HG03135 (cell line): ENCODE results near the gene VSIG4.

Source experiments
- ATAC-seq: cut with Tn5 transposase; IDR thresholded peaks from one replicate; pipeline ENCODE4 v1.9.1; 2021; ENCODE audit warnings: mild to moderate bottlenecking, moderate library complexity; ENCODE audit not compliant: unreplicated experiment

VSIG4 gene

DNA sequence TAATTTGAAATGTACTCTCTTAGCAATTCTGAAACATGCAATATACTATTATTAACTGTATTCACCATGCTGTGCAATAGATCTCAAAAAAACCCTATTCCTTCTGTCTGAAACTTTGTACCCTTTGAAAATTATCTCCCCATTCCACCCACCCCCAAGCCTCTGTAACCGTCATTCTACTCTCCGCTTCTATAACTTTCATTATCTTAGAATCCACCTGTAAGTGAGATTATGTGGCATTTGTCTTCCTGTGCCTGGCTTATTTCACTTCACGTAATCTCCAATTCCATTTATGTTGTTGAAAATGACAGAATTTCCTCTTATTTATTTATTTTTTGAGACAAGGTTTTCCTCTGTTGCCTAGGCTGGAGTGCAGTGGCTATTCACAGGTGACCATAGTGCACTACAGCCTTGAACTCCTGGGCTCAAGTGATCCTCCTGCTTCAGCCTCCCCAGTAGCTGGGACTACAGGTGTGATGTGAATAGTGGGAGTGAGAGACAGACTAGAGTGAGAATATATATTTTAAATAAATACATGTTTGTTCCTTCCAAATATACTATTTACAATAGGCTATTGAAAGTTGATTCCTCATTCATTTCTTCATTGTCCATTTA is 30.5 kb downstream of the VSIG4 start:
- no peak for ATAC-seq

DNA sequence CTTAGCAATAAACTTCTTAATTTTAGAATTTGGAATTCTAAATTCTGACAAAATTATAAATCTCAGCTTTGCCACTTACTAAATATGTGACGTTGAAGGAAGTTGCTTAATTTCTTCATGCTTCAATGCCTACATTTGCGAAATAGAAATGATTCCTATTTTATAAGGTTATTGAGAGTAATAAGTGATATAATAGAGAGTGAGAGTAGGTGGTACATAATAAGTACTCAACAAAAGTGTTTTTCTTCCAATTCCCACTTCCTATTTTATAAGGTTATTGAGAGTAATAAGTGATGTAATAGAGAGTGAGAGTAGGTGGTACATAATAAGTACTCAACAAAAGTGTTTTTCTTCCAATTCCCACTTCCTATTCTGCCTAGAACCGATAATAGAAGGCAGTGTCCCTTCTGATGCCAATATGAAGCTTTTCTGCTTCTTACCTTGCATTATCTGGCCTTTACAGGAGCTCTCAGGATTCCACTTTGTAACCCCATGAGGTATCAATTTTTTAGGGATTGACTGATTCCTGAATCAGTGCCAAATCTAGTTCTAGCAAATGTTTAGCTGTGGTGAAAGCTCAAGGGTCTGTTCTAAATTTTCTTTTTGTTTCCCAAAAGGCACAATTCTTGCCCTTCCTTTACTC is 31.4 kb downstream of the VSIG4 start:
- ATAC-seq: no peak

DNA sequence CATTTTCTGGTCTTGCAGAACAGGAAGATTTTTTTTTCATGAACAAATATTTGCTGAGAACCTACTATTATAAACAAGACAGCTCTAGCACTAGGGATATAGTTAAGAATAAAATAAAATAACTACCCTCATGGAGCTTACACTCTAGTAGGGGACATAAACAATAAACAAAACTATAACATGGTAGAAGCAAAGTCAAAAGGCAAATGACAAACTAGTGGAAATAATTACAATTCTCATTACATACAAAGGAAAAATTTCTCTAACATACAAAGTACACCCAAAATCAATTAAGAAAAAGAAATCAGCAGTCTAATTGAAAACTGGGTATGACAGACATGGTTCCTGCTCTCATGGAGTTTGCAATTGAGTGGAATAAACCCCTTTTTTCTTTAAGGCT is 32.0 kb downstream of the VSIG4 start:
- ATAC-seq: no peak

DNA sequence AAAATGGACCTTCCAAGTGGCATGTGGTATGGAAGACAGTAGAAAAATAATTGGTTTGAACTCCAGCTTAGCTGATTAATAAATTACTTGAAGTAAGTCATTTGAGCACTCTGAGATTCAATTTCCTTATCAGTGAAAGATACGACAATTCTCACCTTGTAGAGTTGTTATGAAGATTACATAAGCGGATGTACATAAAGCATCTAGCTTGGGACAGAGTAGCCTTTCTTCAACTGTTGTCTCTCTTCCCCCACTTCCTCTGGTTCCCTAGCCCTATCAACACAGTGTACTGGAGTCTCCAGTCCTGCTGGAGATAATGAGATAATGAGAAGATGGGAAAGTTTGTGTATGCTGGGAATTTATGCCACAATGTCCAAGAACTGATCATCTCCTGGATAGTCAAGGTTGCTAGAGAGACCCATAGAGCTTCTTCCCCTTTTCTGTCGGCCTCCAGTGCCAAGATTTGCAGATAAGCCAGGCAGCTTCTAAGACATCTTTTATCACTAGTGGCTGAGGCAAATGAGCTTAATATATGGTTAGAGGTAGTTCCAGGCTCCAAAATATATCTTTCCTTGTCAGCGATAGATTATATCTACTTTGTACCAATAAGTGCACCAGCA is 33.9 kb downstream of the VSIG4 start:
- no peak for ATAC-seq

DNA sequence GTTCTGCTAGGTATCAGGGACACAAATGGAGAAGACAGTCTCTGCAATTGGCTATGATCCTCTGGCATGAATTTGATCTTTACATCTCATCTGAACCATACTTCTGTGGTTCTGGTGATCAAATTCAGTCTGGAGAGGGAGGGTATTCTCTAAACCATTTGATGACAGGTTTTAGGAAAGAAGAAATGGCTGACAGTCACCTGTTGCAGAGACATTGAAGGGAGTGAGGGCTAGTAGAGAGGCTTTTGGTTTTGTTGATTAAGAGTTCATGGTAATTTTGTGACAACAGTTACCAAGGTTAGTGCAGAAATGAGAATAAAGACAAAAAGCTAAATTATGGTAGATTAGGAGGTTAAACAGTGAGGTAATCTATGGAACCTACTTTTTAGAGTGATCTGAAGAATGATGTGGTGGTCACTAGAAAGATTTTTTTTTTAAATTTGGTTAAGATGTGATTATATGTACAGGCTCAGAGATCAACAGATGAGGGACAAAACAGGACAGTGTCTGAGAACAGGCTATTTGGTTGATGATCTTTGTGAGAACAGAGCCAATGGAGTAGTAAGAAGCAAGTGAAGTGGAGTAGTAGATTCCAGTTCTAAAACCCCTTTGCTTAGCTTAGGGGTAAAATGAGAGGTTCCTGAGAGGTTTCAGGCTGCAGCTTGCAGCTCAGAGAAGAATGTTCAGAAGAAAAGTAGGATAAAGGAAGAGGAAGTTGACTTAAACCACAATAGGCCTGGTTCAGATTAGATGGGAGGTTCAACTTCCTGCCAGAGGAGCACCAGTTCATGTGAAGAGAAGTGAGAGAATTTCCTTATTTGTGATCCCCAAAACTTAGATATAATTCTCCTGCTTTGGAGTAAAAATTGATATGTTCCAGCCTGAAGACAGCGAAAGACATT is 34.7 kb downstream of the VSIG4 start:
- no peak for ATAC-seq

DNA sequence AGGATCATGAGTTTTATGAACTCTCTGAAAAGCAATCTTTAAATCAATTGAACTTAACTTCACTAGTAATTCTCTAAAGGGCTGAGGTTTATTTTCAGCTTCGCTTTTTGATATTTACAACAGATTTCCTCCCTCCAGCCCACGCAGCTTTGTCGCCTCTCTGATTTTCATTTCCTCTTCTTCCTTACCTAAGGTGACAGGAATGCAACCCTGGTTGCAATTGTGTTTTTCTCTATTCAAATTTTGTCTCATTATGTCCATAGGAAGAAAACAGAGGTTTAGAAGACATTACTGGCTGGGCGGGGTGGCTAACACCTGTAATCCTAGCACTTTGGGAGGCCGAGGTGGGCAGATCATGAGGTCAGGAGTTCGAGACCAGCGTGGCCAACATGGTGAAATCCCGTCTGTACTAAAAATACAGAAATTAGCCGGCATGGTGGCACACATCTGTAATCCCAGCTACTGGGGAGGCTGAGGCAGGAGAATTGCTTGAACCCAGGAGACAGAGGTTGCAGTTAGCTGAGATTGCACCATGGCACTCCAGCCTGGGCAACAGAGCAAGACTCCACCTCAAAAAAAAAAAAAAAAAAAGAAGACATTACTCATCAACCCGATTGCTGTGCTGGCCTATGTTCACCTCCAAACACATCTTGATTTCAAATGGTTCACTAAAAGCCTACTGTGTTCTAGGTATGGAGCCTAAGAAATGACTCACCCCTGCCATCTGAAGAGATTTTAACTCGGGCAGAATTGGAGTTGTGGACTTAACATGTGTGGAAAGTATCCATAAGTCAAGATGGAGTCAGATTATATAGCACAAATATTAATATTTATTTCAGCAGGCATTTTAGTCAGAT is 36.8 kb downstream of the VSIG4 start:
- ATAC-seq: peak; percentile 50

DNA sequence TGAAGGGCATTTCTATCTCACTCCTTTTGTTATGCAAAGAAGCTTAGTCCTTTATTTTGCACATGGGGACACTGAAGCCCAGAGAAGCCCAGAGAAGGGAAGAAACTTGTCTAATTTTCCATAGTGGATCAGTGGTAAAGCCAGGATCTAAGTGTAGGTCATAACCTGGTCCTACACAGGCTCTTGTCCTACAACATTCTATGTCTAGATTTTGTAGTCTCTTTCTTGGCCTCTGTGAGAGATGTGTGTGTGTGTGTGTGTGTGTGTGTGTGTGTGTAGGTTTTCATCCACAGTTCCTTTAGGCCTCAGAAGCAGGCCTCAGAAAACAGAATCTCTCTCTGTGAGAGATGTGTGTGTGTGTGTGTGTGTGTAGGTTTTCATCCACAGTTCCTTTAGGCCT is 38.3 kb downstream of the VSIG4 start:
- no peak for ATAC-seq

DNA sequence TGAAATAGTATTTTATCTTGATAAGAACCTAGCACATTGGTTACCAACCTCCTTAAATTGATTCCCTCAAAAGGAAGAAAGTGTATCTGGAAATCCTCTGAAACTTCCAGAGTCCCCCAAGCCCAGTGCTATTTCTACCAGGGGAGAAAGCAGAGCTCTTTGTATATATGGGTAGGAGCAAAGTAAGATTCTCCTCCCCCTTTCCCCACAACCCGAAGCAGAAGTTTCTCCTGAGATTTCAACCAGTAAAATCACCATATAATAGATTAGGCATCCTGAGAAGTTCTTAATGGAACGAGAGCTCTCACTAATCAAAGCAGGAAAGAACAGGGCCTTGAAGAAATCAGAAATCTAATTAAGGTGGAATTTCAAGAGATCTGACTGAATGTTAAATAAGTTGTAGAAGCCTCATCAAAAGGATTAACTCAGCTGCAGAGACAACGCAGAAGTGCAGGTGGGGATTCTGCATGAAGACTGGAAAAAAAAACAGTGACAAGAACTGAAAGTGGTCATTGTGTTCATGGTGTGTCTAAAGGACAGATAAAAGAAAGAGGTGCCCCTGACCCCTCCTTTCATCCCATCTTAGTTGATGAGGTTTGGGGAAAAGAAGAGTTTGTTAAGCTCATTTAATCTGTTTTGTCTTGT is 39.1 kb downstream of the VSIG4 start:
- no peak for ATAC-seq

DNA sequence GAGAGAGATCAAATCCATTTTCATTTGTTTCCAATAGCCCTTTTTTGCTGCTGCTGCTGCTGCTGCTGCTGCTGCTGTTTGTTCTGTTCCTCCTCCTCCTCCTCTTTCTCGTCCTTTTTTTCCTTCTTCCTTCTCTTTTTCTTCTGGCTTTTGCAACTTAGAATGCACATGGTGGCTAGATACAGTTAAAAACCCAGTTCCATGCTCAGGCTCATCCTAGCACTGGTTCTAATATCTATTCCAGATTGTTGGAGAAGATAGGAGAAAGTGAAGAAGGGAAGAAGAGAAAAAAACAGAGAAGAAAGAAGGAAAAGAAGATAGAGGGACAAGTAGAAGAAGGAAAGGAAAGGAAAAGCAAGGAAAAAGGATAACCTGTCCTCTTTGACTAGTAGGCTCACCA is 39.7 kb downstream of the VSIG4 start:
- ATAC-seq: no peak

DNA sequence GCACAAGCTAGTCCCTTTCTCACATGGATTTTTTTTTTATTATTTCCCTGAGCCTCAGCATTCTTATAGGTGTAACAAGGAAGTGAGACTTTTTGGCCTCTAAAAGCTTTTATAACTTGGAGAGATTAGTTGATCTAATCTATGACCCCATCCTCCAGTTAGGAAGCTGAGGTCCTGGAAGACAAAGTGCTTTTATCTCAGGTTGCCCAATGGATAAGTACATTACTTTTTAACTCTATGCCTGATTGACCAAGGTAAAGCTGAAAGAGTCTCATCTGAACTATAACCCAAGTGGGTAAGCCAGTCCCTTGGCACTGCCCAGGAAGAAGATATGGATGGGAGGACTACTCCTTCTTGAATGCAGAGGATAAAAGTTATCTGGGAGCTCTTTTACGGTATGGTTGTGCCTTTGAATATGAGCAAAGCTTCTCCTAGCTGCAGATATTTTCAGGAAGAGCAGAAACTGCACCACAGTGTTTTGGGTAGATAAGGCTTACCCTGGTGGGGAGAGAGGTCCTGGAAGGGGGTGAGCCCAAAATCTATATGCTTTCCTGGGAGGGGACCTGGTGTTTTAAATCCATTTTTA is 40.2 kb downstream of the VSIG4 start:
- ATAC-seq: no peak

DNA sequence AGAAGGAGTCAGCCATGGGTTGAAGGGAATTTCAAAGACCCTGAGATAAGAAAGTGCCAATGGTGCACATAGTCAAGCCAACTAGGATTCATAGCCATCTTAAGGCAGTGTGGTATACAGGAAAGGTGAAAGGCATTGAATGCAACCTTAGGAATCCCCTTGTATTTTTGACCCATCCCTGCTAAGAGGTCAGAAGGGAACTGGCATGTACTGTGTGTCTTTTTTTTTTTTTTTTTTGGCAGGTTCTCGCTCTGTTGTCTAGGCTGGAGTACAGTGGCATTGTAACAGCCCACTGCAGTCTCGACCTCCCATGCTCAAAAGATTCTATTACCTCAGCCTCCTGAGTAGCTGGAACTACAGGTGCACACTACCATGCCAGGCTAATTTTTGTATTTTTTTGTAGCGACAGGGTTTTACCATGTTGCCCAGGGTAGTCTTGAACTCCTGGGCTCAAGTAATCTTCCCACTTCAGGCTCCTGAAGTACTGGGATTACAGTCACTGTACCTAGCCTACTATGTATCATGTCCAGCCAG is 40.8 kb downstream of the VSIG4 start:
- no peak for ATAC-seq

DNA sequence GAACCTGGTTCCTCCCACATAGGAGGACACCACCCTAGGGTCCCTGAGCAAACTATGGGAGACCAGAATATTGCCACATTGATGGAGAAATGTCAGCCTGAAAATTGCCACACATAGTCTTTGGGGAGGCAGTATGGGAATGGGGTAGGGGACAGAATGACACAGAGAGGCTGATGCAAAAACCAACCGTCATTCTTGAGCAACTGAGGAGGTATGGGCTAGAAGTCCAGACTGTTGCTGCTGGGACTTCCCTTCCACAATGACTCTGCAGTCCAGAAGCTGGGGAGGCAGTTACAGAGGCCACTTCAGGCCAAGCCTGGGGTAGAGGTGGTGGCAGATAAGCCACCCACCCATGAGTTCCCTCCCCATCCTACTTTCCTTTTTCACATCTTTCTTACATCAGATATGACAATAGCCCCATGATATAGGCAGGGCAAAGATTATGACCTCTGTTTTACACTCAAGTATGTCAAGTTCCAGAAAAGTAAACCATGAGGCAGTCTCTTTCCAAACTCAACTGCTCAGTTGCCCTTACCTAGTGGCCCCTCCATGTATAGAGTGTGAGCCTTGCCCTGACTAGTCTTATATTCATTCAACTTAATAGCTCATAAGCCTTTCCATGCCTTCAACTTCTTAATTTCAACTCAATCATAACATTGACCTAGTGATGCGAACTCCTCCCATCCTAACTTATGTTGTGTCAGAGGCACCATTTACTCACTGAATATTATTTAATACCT is 41.7 kb downstream of the VSIG4 start:
- no peak for ATAC-seq

DNA sequence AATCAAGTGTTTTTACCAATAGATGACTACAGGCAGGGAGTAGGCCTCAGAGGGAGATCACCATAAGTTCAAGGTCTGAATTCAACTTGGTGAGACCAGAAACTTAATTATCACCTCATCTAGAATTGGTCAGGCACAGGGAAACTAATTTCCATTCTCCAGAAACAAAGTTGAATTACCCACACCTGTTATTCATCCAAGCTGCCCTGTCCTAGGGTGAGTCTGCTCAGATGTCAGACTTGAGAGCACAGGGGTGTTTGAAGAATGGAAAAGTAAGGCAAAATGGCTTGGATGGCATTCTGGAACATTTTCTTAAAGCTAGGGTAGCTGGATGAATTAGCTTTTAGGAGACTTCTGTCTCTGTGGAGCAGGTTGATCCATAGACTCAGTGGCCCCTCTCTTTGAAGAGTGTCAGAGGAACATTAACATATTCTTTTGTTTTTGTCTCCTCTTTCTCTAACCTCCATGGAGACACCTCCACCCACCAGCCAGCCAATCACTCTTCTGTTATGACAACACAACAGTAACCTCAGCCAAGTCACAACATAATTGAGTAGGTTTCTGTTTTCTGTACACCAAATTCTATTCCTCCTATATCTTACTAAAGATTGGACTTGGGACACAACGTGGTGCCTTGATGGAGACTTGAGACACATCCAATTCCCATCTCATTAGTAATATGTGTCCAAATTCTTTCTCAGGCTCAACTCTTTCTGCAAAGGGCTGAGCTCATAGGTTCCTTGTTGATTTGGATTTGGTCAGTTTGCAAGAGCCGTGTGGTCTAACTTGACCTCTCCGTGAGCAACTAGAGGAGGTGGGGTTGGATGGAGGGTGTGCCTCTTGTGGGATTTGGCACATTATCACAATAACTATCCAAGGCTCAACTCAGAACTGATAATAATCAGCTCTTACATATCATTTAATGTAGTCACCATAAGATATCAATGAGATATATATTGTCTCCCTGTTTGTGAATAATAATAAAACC is 45.1 kb downstream of the VSIG4 start:
- ATAC-seq: no peak

DNA sequence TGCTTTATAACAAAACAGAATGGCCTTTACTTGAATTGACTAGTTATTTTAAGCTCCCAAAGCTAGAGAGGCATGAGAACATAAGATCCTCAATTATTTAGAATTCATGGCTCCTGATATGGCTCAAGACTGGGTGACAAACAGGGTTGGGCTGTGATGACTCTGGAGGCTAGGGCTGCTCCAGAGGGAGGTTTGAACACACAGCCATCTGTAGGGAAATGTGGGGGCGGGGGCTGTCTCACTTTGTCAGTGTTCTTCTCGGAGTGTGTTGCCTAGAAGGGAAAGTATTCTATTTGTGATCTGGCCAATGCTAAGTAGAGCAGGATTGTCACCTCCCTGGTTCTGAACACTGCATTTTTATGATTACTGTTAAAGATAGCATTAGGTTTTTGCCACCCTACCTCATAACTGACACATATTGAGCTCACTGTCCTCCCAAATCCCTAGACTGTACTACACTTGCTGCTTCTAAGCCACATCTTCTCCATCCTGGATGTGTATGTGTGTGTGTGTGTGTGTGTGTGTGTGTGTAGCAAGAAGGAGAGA is 45.9 kb downstream of the VSIG4 start:
- ATAC-seq: no peak

DNA sequence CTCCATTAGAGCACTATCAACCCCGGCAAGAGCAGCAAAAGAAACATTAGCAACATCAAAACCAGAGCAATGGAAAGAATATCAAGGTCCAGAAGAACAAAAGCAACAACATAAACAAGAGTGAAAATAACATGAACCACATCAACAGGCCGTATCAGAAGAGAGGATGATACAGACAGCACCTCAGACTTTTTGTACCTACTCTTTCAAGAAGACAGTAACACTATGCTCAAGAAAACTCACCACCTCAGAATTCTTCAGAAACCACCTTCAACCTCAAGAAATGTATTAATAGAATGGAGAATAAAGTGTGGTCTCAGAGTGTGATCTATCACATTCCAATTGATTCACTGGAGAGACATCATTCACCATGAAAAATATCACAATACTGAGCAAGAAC is 46.5 kb downstream of the VSIG4 start:
- ATAC-seq: no peak

DNA sequence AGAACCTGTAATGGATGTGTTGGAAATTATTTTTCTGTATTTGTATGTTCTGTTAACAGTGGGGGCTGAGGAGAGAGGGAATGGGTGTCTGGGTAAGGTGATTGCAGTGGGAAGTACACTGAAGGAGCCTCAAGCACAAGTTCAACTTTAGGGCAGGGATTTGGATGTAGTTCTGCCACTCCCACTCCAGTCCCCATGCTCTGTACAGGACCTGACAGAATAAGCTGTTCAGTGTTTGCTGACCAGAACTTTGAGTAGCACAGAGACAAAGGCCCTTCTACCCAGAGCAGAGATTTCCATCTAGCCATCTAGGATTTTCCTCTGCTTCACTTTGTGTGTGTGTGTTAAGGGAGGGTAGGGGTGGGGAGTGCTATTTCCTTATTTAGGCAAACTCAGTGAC is 49.2 kb downstream of the VSIG4 start:
- ATAC-seq: no peak

DNA sequence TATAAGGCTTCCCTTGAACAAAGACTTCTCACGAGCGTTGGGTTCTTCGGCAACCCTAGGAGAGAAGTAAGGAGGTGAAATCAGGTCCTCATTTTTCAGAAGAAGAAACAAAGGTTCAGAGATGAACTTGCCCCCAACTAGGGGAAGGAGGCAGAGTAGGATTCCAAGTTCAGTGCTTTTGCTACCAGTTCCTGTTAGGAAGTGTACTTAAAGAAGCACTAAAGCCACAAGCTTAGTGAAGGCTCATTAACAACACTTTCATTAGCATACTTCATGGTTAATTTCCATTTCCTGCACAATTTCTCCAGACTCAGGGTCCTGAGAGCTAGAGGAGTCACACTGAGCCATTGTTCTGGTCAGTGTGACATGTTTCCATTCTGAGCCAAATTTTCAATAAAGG is 52.1 kb downstream of the VSIG4 start:
- ATAC-seq: no peak
